Fibroblast of lung (primary cell): ENCODE results near the gene SMR3A.

ENCODE experiments used
- EZH2 ChIP-seq: IDR thresholded peaks from 2 replicates; pipeline ENCODE4 v1.5.1; 2012; ENCODE audit warnings: low read length, control low read depth, mild to moderate bottlenecking; ENCODE audit errors: missing control alignments
- TF ChIP-seq, protein P1 (sequence below), 2 donors: IDR thresholded peaks in 1 of 2; conservative IDR thresholded peaks in 1 of 2; 1 replicate in 1 of 2; 2 replicates in 1 of 2; pipeline ENCODE4 v1.5.1; 2011 to 2012; ENCODE audit warnings: low read length in 2 of 2, control low read depth in 1 of 2, inconsistent platforms in 1 of 2, low read depth in 1 of 2, mild to moderate bottlenecking in 1 of 2

GRCh38 chr4:70380578-70380977, 20.0 kb downstream of the SMR3A start:
- TF ChIP-seq, protein P1, sequence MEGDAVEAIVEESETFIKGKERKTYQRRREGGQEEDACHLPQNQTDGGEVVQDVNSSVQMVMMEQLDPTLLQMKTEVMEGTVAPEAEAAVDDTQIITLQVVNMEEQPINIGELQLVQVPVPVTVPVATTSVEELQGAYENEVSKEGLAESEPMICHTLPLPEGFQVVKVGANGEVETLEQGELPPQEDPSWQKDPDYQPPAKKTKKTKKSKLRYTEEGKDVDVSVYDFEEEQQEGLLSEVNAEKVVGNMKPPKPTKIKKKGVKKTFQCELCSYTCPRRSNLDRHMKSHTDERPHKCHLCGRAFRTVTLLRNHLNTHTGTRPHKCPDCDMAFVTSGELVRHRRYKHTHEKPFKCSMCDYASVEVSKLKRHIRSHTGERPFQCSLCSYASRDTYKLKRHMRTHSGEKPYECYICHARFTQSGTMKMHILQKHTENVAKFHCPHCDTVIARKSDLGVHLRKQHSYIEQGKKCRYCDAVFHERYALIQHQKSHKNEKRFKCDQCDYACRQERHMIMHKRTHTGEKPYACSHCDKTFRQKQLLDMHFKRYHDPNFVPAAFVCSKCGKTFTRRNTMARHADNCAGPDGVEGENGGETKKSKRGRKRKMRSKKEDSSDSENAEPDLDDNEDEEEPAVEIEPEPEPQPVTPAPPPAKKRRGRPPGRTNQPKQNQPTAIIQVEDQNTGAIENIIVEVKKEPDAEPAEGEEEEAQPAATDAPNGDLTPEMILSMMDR (conservative IDR thresholded peaks at IDR 0.05 in 1 of 2, IDR thresholded peaks at IDR 0.05 in 1 of 2; ENCODE audit: low read depth in 1 of 2, low read length in 2 of 2): no peak
- TF ChIP-seq EZH2: no peak
